HepG2 (cell line): ENCODE data around the gene UACA. TPM values are rescaled to one million over a fixed set of nuclear protein-coding genes. Genes with fewer than 3 reads are reported as not detected.
"Not testable (repeated sequence)": the region's sequence is repeated elsewhere in the genome, so short reads cannot be mapped to it uniquely, and the experiment has no call there.

Experiments
- ATAC-seq: fragments of 200-7000 bp; cut with Tn5 transposase; 3 replicates; pipeline ENCODE4 v1.9.1; 2020; ENCODE audit warnings: mild to moderate bottlenecking, moderate library complexity
- BruUV-seq: library from RNA; stranded (reverse); fragments of 400-500 nt; replicated peaks from 2 replicates; lab custom pipeline; 2021; lab: Mats Ljungman, UMichigan
- CTCF ChIA-PET: fragments of 300-600 bp; formaldehyde crosslinking; extraction: SDS; loops from one replicate; lab custom pipeline; 2021; ENCODE audit warnings: low total read pairs, inconsistent platforms, low intra/inter-chr PET ratio; lab: Yijun Ruan, JAX
- POLR2A ChIA-PET: fragments of 350-600 bp; sonication (Branson Sonifier 250); formaldehyde crosslinking; loops from one replicate; lab custom pipeline; 2020; ENCODE audit warnings: antibody characterized with exemption, inconsistent platforms; lab: Yijun Ruan, JAX
- DNase-seq: peaks from one replicate; pipeline ENCODE4 v3.0.0-alpha.2; 2015; ENCODE audit warnings: low spot score
- FAIRE-seq: peaks from 3 replicates; lab custom pipeline; 2011; peaks lifted over from hg19 to GRCh38; lab: Jason Lieb, UNC
- H2AFZ ChIP-seq: one replicate; pipeline ENCODE4 v1.6.1; 2011; ENCODE audit warnings: low read length, inconsistent platforms
- H3K27ac ChIP-seq: fragments of 300-600 bp; 3 replicates; pipeline ENCODE4 v1.8.0; 2011; ENCODE audit warnings: mixed run types, mild to moderate bottlenecking, mixed read lengths, low read length, inconsistent platforms; ENCODE audit not compliant: insufficient read depth; ENCODE audit errors: extremely low read length
- H3K27me3 ChIP-seq, 2 experiments: fragments of 200-600 bp in 1 of 2; 2 replicates in 1 of 2; 3 replicates in 1 of 2; pipeline versions ENCODE4 v1.6.0 to v1.8.0; 2011; ENCODE audit warnings: low read length in 2 of 2, mild to moderate bottlenecking in 2 of 2, moderate library complexity in 2 of 2, inconsistent platforms in 1 of 2; ENCODE audit not compliant: insufficient read depth in 2 of 2, control insufficient read depth in 1 of 2
- H3K36me3 ChIP-seq, 2 experiments: fragments of 200-600 bp in 1 of 2; replicated peaks in 1 of 2; 2 replicates in 1 of 2; 3 replicates in 1 of 2; pipeline versions ENCODE4 v1.5.1 to v1.8.0; 2011; ENCODE audit warnings: low read length in 2 of 2, inconsistent platforms in 1 of 2; ENCODE audit not compliant: insufficient read depth in 2 of 2, control insufficient read depth in 1 of 2
- H3K4me1 ChIP-seq: 2 replicates; pipeline ENCODE4 v1.5.1; 2012; ENCODE audit warnings: low read length, inconsistent platforms; ENCODE audit not compliant: insufficient read depth
- H3K4me2 ChIP-seq: 2 replicates; pipeline ENCODE4 v1.6.0; 2011; ENCODE audit warnings: low read depth, low read length, inconsistent platforms
- H3K4me3 ChIP-seq, 3 experiments: fragments of 200-600 bp in 1 of 3; sonication (generic), shearing (Covaris generic) in 1 of 3; replicated peaks in 1 of 3; 2 replicates each; pipeline ENCODE4 v1.5.1; 2011 to 2016; ENCODE audit warnings: low read length in 3 of 3, inconsistent platforms in 2 of 3, low read depth in 2 of 3, mild to moderate bottlenecking in 2 of 3, control low read depth in 1 of 3, mixed read lengths in 1 of 3; ENCODE audit not compliant: insufficient read depth in 1 of 3
- H3K79me2 ChIP-seq: one replicate; pipeline ENCODE4 v1.6.1; 2011; ENCODE audit warnings: low read length, inconsistent platforms; ENCODE audit not compliant: insufficient read depth
- H3K9ac ChIP-seq: 2 replicates; pipeline ENCODE4 v1.6.0; 2011; ENCODE audit warnings: mild to moderate bottlenecking, low read depth, low read length, inconsistent platforms; ENCODE audit not compliant: insufficient read depth
- H3K9me3 ChIP-seq: 2 replicates; pipeline ENCODE4 v1.5.1; 2012; ENCODE audit warnings: mild to moderate bottlenecking, low read length
- H4K20me1 ChIP-seq: 2 replicates; pipeline ENCODE4 v1.6.0; 2011; ENCODE audit warnings: inconsistent platforms, mild to moderate bottlenecking, low read length, moderate library complexity; ENCODE audit not compliant: insufficient read depth
- FOSL2 ChIP-seq: sonication (generic); formaldehyde crosslinking; IDR thresholded peaks from 2 replicates; pipeline ENCODE4 v1.4.0; 2020; ENCODE audit warnings: missing genetic modification reagents
- HCFC1 ChIP-seq: fragments of 150-350 bp; IDR thresholded peaks from 2 replicates; pipeline ENCODE4 v1.6.1; 2014; ENCODE audit warnings: low read depth, low read length
- KDM1A ChIP-seq: IDR thresholded peaks from 2 replicates; pipeline ENCODE4 v1.6.1; 2016; ENCODE audit warnings: missing compliant biosample characterization
- KDM2A ChIP-seq: sonication (generic); formaldehyde crosslinking; IDR thresholded peaks from 2 replicates; pipeline ENCODE4 v1.4.0; 2020; ENCODE audit warnings: low read depth, missing genetic modification reagents, borderline replicate concordance
- MAFG ChIP-seq: sonication (generic); formaldehyde crosslinking; IDR thresholded peaks from 2 replicates; pipeline ENCODE4 v1.5.1; 2020; ENCODE audit warnings: mild to moderate bottlenecking, missing genetic modification reagents
- ZNF569 ChIP-seq: sonication (generic); formaldehyde crosslinking; IDR thresholded peaks from 2 replicates; pipeline ENCODE4 v1.5.0; 2020; ENCODE audit warnings: mild to moderate bottlenecking, missing genetic modification reagents, moderate library complexity, borderline replicate concordance
- WGBS: methylation state at CpG from one replicate; pipeline ENCODE4 v1.1.6; 2017; ENCODE audit warnings: low lambda C conversion rate; 5-methylcytosine and 5-hydroxymethylcytosine counted together
- in situ Hi-C: cut with HindIII; loops from 2 replicates; pipeline ENCODE4 v1.10.0; 2017; ENCODE audit warnings: low pct_unique_long_range_greater_than_20kb; ENCODE audit not compliant: extremely low pct_ligation_motif_present
- intact Hi-C: fragments of 100-400 bp; cut with micrococcal nuclease; formaldehyde crosslinking; loops from one replicate; pipeline ENCODE4 v1.10.0; 2022; ENCODE audit not compliant: unreplicated experiment
- polyA plus RNA-seq, 8 experiments: library from polyadenylated mRNA; depleted of rRNA in 3 of 8; stranded (reverse) in 7 of 8; unstranded in 1 of 8; fragments of >200 nt; fragmentation: Illumina TruSeq in 4 of 8; extraction: Trizol in 4 of 8; gene quantifications; 2 replicates each; pipeline versions ENCODE4 v1.2.1 to v1.2.3, GENCODE V29; 2011 to 2016; ENCODE audit warnings: low read depth in 4 of 8, missing spikeins in 1 of 8, mixed read lengths in 1 of 8; ENCODE audit not compliant: insufficient read depth in 1 of 8
- total RNA-seq, 5 experiments: library from RNA; depleted of rRNA; stranded (reverse); fragments of >200 nt; fragmentation: Illumina TruSeq; extraction: Trizol; gene quantifications; 2 replicates each; pipeline ENCODE4 v1.2.3, GENCODE V29; 2016; ENCODE audit warnings: low read depth in 1 of 5

The UACA gene
- total and polyA plus RNA-seq, 2 of the 13 experiments (the other 11 are each of a cell fraction or from before 2014, with no cell fraction given), result 17.8 to 39.2 TPM

DNA sequence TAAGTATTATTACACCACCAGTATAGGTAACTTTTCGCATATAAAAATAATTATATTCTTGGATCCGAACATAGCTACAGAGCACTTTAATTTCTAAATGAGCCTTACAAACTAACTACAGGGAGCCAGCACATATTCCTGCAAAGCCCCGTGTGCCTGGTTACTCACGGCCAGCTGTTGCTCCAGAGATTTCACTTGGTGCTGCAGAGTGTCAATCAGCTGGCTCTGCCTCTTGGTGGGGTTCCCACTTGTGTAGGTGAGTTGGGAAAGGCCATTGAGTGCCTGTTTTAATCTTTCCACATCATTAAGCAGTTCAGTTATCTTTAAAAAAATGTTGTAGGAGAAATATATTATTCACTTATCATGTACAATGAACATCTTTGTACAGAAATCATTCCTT lies 98.9 kb downstream of the UACA start:
- no peaks in the 10 kb centered on the region; a peak in 1 of 5 replicates for H3K27me3 ChIP-seq
- H3K4me3 ChIP-seq, result no peak overlapping the region
- ATAC-seq, result no peak
- no peaks in the 10 kb centered on the region for H3K9me3 ChIP-seq
- 96% methylated on average over 4 of the region's 4 CpGs for WGBS
- no peaks in the 10 kb centered on the region for H3K4me1 ChIP-seq
- no peak overlapping the region for H2AFZ ChIP-seq
- in situ Hi-C loops (no loop called here), intact Hi-C loops (no loop called here)
- H3K27ac ChIP-seq, result no peak overlapping the region
- no TSS peak for BruUV-seq
- ChIA-PET POLR2A (no interaction called here), CTCF (no interaction called here)
- no peak overlapping the region for H3K4me2 ChIP-seq
- FAIRE-seq, result no peak
- TF ChIP-seq KDM2A (CRISPR knock-in tag) (no peak), KDM1A (CRISPR knock-in tag) (no peak), HCFC1 (no peak), MAFG (CRISPR knock-in tag) (no peak), FOSL2 (no peak), ZNF569 (CRISPR knock-in tag) (no peak)
- no peaks in the 10 kb centered on the region for H4K20me1 ChIP-seq
- H3K36me3 ChIP-seq, result peaks cover 0 to 4% of the 10 kb centered on the region in 2 experiments; a peak in 1 of 5 replicates
- DNase-seq, result no peak
- no peaks in the 10 kb centered on the region for H3K79me2 ChIP-seq
- H3K9ac ChIP-seq, result no peak overlapping the region

DNA sequence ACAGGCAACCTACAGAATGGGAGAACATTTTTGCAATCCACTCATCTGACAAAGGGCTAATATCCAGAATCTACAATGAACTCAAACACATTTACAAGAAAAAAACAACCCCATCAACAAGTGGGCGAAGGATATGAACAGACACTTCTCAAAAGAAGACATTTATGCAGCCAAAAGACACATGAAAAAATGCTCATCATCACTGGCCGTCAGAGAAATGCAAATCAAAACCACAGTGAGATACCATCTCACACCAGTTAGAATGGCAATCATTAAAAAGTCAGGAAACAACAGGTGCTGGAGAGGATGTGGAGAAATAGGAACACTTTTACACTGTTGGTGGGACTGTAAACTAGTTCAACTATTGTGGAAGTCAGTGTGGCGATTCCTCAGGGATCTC lies 100.3 kb downstream of the UACA start:
- CTCF ChIA-PET, H3K9me3 ChIP-seq, H3K4me2 ChIP-seq, H3K27me3 ChIP-seq, intact Hi-C loops, H3K27ac ChIP-seq, H3K9ac ChIP-seq, FAIRE-seq, ATAC-seq, BruUV-seq, H4K20me1 ChIP-seq, DNase-seq, H2AFZ ChIP-seq, in situ Hi-C loops, H3K36me3 ChIP-seq, H3K79me2 ChIP-seq, H3K4me1 ChIP-seq, H3K4me3 ChIP-seq, POLR2A ChIA-PET: not testable (repeated sequence)
- WGBS, result 93% methylated on average over 3 of the region's 3 CpGs
